GM19455 (cell line): ENCODE measurements around the gene INAVA.
A peak's percentile ranks its signal among the peaks of the same experiment; 100 is the strongest.

Experiments
- ATAC-seq: cut with Tn5 transposase; IDR thresholded peaks from one replicate; pipeline ENCODE4 v1.9.1; 2021; ENCODE audit not compliant: unreplicated experiment

INAVA gene

GRCh38 chr1:200894712-200895442 lies at the start of gene INAVA:
TSS of gene INAVA (plus strand) at chr1:200894900. CDS start at chr1:200898401, 3,501 bp downstream.
- ATAC-seq: no peak

- ATAC-seq: no peak
These were observed 49.3 kb upstream of the INAVA start for GRCh38 chr1:200845360-200845759.

- no peak for ATAC-seq
These were observed 48.3 kb upstream of the INAVA start for GRCh38 chr1:200846398-200846797.

- ATAC-seq: no peak
These were observed 45.3 kb upstream of the INAVA start for GRCh38 chr1:200849430-200849829.

GRCh38 chr1:200850554-200850953 lies 44.1 kb upstream of the INAVA start:
- ATAC-seq: no peak

GRCh38 chr1:200856716-200857357 lies 37.9 kb upstream of the INAVA start:
- ATAC-seq: no peak

GRCh38 chr1:200857804-200858203 lies 36.9 kb upstream of the INAVA start:
- no peak for ATAC-seq

- no peak for ATAC-seq
These were observed 32.6 kb upstream of the INAVA start for GRCh38 chr1:200861937-200862647.

GRCh38 chr1:200862713-200863415 lies 31.8 kb upstream of the INAVA start:
- ATAC-seq: no peak

GRCh38 chr1:200866116-200866515 lies 28.6 kb upstream of the INAVA start:
- ATAC-seq: no peak

- ATAC-seq: peak; percentile 87
These were observed 28.2 kb upstream of the INAVA start for GRCh38 chr1:200866521-200866920.

- ATAC-seq: no peak
These were observed 27.5 kb upstream of the INAVA start for GRCh38 chr1:200867018-200867811.

GRCh38 chr1:200869376-200869752 lies 25.3 kb upstream of the INAVA start:
- ATAC-seq: no peak

- peak; percentile 47 for ATAC-seq
These were observed 24.8 kb upstream of the INAVA start for GRCh38 chr1:200869753-200870391.

- no peak for ATAC-seq
These were observed 22.1 kb upstream of the INAVA start, which contains the start of gene GPR25 for GRCh38 chr1:200872446-200873115. TSS of gene GPR25 (plus strand) at chr1:200872981. CDS start at chr1:200873038, 57 bp downstream.

GRCh38 chr1:200873116-200873670 lies 21.5 kb upstream of the INAVA start:
- ATAC-seq: no peak

- ATAC-seq: no peak
These were observed 20.9 kb upstream of the INAVA start for GRCh38 chr1:200873671-200874397.

- ATAC-seq: no peak
These were observed 20.0 kb upstream of the INAVA start for GRCh38 chr1:200874694-200875093.
